ENCODE measurements around the gene C4orf50.

C4orf50 gene

DNA sequence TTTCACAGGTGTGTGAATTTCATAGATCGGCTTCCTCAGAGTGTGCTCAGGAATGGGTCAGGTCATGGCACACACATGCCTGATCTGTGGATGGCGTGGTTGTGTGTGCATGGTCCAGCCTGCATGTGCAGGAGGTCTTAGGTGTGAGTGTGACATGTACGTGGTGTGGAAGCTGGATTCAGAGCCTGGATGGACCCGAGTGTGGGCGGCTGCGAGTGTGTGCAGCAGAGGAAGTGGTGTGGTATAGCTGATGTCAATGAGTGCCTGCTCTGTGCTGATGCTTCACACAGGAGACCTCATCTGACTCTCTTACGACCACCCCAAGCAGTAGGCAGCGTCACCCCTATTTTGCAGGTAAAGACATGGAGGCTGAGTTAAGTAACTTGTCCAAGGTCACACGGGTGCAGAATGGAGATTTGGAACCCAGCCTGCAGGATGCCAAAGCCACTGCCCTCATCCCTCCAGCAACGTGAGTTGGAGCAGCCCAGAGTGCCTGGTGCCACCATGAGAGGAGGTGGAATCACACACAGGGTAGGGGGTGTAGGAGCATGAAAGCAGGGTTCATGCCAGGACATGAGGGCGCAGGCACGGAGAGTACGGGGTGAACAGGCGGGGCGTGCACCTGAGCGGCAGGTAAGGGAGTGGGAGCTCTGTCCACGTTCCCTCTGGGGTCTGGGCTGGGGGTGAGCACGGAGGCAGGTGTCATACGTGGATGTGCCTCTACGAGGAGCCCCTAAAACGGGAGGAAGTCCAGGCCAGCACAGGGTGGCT is 24.2 kb upstream of the C4orf50 start:
- Histone ChIP-seq H3K9ac (ENCODE audit: low read depth, low read length) (no peak overlapping the region), H3K36me3 (ENCODE audit: insufficient read depth, low read length) (no peaks in the 10 kb centered on the region), H3K27me3 (ENCODE audit: insufficient read depth, low read length, poor library complexity) (no peaks in the 10 kb centered on the region), H3K27ac (ENCODE audit: low read length) (no peak overlapping the region), H3K9me3 (ENCODE audit: insufficient read depth, low read length, severe bottlenecking) (no peaks in the 10 kb centered on the region), H3K79me2 (ENCODE audit: insufficient read depth, low read length) (no peaks in the 10 kb centered on the region), H4K20me1 (ENCODE audit: insufficient read depth, low read length) (no peaks in the 10 kb centered on the region), H3K4me3 (ENCODE audit: low read depth in 1 of 2, low read length in 2 of 2) (no peak overlapping the region), H2AFZ (ENCODE audit: low read depth, low read length) (no peak overlapping the region), H3K4me1 (ENCODE audit: insufficient read depth, low read length) (no peaks in the 10 kb centered on the region), H3K4me2 (ENCODE audit: insufficient read depth, low read length) (no peak overlapping the region)
- DNase-seq (no peak), ATAC-seq (ENCODE audit: insufficient read depth, low read depth) (no peak)
- TF ChIP-seq EZH2 (IDR thresholded peaks at IDR 0.05; ENCODE audit: borderline replicate concordance, low read depth, low read length, severe bottlenecking) = no peak
- TF ChIP-seq, protein P1, sequence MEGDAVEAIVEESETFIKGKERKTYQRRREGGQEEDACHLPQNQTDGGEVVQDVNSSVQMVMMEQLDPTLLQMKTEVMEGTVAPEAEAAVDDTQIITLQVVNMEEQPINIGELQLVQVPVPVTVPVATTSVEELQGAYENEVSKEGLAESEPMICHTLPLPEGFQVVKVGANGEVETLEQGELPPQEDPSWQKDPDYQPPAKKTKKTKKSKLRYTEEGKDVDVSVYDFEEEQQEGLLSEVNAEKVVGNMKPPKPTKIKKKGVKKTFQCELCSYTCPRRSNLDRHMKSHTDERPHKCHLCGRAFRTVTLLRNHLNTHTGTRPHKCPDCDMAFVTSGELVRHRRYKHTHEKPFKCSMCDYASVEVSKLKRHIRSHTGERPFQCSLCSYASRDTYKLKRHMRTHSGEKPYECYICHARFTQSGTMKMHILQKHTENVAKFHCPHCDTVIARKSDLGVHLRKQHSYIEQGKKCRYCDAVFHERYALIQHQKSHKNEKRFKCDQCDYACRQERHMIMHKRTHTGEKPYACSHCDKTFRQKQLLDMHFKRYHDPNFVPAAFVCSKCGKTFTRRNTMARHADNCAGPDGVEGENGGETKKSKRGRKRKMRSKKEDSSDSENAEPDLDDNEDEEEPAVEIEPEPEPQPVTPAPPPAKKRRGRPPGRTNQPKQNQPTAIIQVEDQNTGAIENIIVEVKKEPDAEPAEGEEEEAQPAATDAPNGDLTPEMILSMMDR (IDR thresholded peaks at IDR 0.05; ENCODE audit: borderline replicate concordance, extremely low read depth, low read length, poor library complexity, severe bottlenecking) = no peak

DNA sequence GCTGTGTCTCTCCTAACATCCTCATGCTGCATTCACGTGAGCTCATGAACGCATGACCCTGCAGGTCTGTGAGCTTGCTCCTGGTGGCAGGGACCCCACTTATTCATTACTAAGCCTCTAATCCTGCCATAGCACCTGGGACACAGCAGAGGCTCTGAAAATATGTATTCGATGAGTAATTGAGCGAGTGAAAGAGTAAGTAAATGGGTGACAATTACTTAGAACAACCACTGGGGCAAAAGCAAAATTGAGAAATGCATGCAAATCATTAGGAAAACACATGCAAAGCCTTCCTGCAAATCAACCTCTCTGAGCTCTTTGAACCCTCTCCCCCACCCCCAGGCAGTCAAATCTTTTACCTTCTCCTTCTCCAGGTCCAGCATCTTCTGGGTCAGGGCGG is 23.6 kb upstream of the C4orf50 start:
- Histone ChIP-seq H3K79me2 (ENCODE audit: insufficient read depth, low read length) (no peaks in the 10 kb centered on the region), H3K9ac (ENCODE audit: low read depth, low read length) (no peak overlapping the region), H3K4me1 (ENCODE audit: insufficient read depth, low read length) (no peaks in the 10 kb centered on the region), H3K4me2 (ENCODE audit: insufficient read depth, low read length) (no peak overlapping the region), H3K27me3 (ENCODE audit: insufficient read depth, low read length, poor library complexity) (no peaks in the 10 kb centered on the region), H3K9me3 (ENCODE audit: insufficient read depth, low read length, severe bottlenecking) (no peaks in the 10 kb centered on the region), H3K36me3 (ENCODE audit: insufficient read depth, low read length) (no peaks in the 10 kb centered on the region), H3K4me3 (ENCODE audit: low read depth in 1 of 2, low read length in 2 of 2) (no peak overlapping the region), H4K20me1 (ENCODE audit: insufficient read depth, low read length) (no peaks in the 10 kb centered on the region), H2AFZ (ENCODE audit: low read depth, low read length) (no peak overlapping the region), H3K27ac (ENCODE audit: low read length) (no peak overlapping the region)
- ATAC-seq (ENCODE audit: insufficient read depth, low read depth) (no peak), DNase-seq (no peak)
- no peak for TF ChIP-seq EZH2 (IDR thresholded peaks at IDR 0.05; ENCODE audit: borderline replicate concordance, low read depth, low read length, severe bottlenecking)
- TF ChIP-seq, protein P1 (IDR thresholded peaks at IDR 0.05; ENCODE audit: borderline replicate concordance, extremely low read depth, low read length, poor library complexity, severe bottlenecking) = no peak

DNA sequence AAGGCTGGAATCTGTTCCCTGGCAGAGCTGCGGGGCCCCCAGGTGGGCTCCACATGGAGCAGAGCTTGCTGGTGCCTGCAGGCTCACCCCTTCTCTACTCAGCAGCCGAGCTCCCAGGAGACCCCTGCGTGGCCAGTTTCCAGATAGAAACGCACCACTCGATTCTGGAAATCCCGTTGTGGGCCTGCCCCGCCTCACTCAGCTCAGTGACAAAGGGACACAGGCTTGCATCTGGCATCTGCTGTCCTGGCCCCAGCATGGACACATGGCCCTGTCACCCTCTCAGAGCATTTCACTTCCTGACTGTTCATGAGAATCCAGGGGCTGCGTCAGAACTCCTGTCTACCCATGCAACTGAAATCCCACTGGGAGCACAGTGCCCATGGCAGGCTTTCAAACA is 20.5 kb upstream of the C4orf50 start:
- Histone ChIP-seq H4K20me1 (ENCODE audit: insufficient read depth, low read length) (no peaks in the 10 kb centered on the region), H3K9me3 (ENCODE audit: insufficient read depth, low read length, severe bottlenecking) (no peaks in the 10 kb centered on the region), H2AFZ (ENCODE audit: low read depth, low read length) (no peak overlapping the region), H3K4me1 (ENCODE audit: insufficient read depth, low read length) (no peaks in the 10 kb centered on the region), H3K79me2 (ENCODE audit: insufficient read depth, low read length) (no peaks in the 10 kb centered on the region), H3K36me3 (ENCODE audit: insufficient read depth, low read length) (no peaks in the 10 kb centered on the region), H3K27me3 (ENCODE audit: insufficient read depth, low read length, poor library complexity) (no peaks in the 10 kb centered on the region), H3K27ac (ENCODE audit: low read length) (no peak overlapping the region), H3K9ac (ENCODE audit: low read depth, low read length) (no peak overlapping the region), H3K4me3 (ENCODE audit: low read depth in 1 of 2, low read length in 2 of 2) (no peak overlapping the region), H3K4me2 (ENCODE audit: insufficient read depth, low read length) (no peak overlapping the region)
- DNase-seq (no peak), ATAC-seq (ENCODE audit: insufficient read depth, low read depth) (no peak)
- TF ChIP-seq, protein P1 (IDR thresholded peaks at IDR 0.05; ENCODE audit: borderline replicate concordance, extremely low read depth, low read length, poor library complexity, severe bottlenecking) = no peak
- no peak for TF ChIP-seq EZH2 (IDR thresholded peaks at IDR 0.05; ENCODE audit: borderline replicate concordance, low read depth, low read length, severe bottlenecking)

Measured in DND-41 (cell line).